HG02852 (cell line): Measurements from ENCODE around the gene ELMO3.

ENCODE experiments used
- ATAC-seq: cut with Tn5 transposase; IDR thresholded peaks from one replicate; pipeline ENCODE4 v1.9.1; 2021; ENCODE audit warnings: mild to moderate bottlenecking, moderate library complexity; ENCODE audit not compliant: unreplicated experiment

ELMO3 gene

GRCh38 chr16:67163164-67163998 is 35.5 kb upstream of the ELMO3 start:
- no peak for ATAC-seq

GRCh38 chr16:67163999-67164558 is 34.9 kb upstream of the ELMO3 start:
- no peak for ATAC-seq

- ATAC-seq, result no peak
Measured at GRCh38 chr16:67164599-67165061, 34.3 kb upstream of the ELMO3 start, which contains the start of gene HSF4. HSF4 (plus strand) TSS chr16:67164745; CDS start chr16:67164812, 67 bp downstream.

GRCh38 chr16:67165121-67166078 is 33.5 kb upstream of the ELMO3 start:
- ATAC-seq, result no peak

- ATAC-seq, result no peak
Measured at GRCh38 chr16:67166110-67166547, 32.8 kb upstream of the ELMO3 start.

- ATAC-seq, result no peak
Measured at GRCh38 chr16:67166598-67167168, 32.2 kb upstream of the ELMO3 start.

GRCh38 chr16:67167588-67167987 is 31.3 kb upstream of the ELMO3 start:
- no peak for ATAC-seq

GRCh38 chr16:67169011-67169451 is 29.9 kb upstream of the ELMO3 start:
- no peak for ATAC-seq

GRCh38 chr16:67169642-67170167 is 29.2 kb upstream of the ELMO3 start:
- ATAC-seq, result no peak

- peak; percentile 38 for ATAC-seq
Measured at GRCh38 chr16:67170168-67170948, 28.6 kb upstream of the ELMO3 start, which contains the start of gene NOL3. NOL3 (plus strand) TSS chr16:67170538.

GRCh38 chr16:67170949-67171649 is 27.8 kb upstream of the ELMO3 start:
- no peak for ATAC-seq

- no peak for ATAC-seq
Measured at GRCh38 chr16:67173323-67173722, 25.6 kb upstream of the ELMO3 start.

GRCh38 chr16:67173808-67174705 is 24.9 kb upstream of the ELMO3 start:
- peak; percentile 46 for ATAC-seq

- no peak for ATAC-seq
Measured at GRCh38 chr16:67174706-67175231, 24.2 kb upstream of the ELMO3 start.

- ATAC-seq, result no peak
Measured at GRCh38 chr16:67176662-67177061, 22.3 kb upstream of the ELMO3 start.

- no peak for ATAC-seq
Measured at GRCh38 chr16:67177743-67178699, 20.9 kb upstream of the ELMO3 start.
